HEK293 (cell line): Measurements from ENCODE around the gene TUBB2B.

Experiments
- CTCF ChIA-PET: fragments of 350-600 bp; formaldehyde crosslinking; extraction: SDS; loops from one replicate; lab custom pipeline; 2021; ENCODE audit warnings: antibody characterized with exemption; lab: Yijun Ruan, JAX
- POLR2A ChIA-PET: fragments of 300-600 bp; formaldehyde crosslinking; extraction: SDS; loops from one replicate; lab custom pipeline; 2020; ENCODE audit warnings: antibody characterized with exemption, inconsistent platforms; lab: Yijun Ruan, JAX
- H3K27ac ChIP-seq: fragments of 200-500 bp; sonication (Bioruptor generic); 2 replicates; pipeline ENCODE4 v1.5.1; 2014; ENCODE audit warnings: low read depth, low read length, control low read depth, inconsistent platforms; ENCODE audit errors: extremely low read depth
- H3K36me3 ChIP-seq, 2 experiments: fragments of 200-500 bp in 1 of 2; sonication (Bioruptor generic) in 1 of 2; 1 replicate in 1 of 2; 2 replicates in 1 of 2; pipeline ENCODE4 v1.5.1; 2014 to 2017; ENCODE audit warnings: inconsistent platforms in 2 of 2, low read length in 2 of 2; ENCODE audit not compliant: control insufficient read depth in 2 of 2, insufficient read depth in 1 of 2
- H3K4me1 ChIP-seq: fragments of 200-500 bp; sonication (Bioruptor generic); 2 replicates; pipeline ENCODE4 v1.5.1; 2014; ENCODE audit warnings: mild to moderate bottlenecking, low read length, inconsistent platforms; ENCODE audit not compliant: control insufficient read depth, insufficient read depth
- H3K4me3 ChIP-seq: 2 replicates; pipeline ENCODE4 v1.5.1; 2011; ENCODE audit warnings: low read depth, mild to moderate bottlenecking, control low read depth, low read length, moderate library complexity
- H3K9me3 ChIP-seq: fragments of 200-500 bp; sonication (Bioruptor generic); 2 replicates; pipeline ENCODE4 v1.5.1; 2014; ENCODE audit warnings: low read depth, low read length, inconsistent platforms; ENCODE audit not compliant: control insufficient read depth, insufficient read depth
- GLI2 ChIP-seq: fragments of 450-650 bp; formaldehyde crosslinking; IDR thresholded peaks from 2 replicates; pipeline ENCODE4; 2017; ENCODE audit warnings: missing biosample characterization, missing genetic modification characterization, low read depth, borderline replicate concordance
- HOXD13 ChIP-seq: sonication (generic); formaldehyde crosslinking; IDR thresholded peaks from 2 replicates; pipeline ENCODE4 v1.8.0; 2022; ENCODE audit warnings: missing genetic modification reagents, borderline replicate concordance
- REPIN1 ChIP-seq: fragments of 450-650 bp; formaldehyde crosslinking; IDR thresholded peaks from 2 replicates; pipeline ENCODE4 v1.5.1; 2017; ENCODE audit warnings: missing biosample characterization, missing genetic modification characterization, low read depth
- ZBTB49 ChIP-seq: fragments of 450-650 bp; formaldehyde crosslinking; IDR thresholded peaks from 2 replicates; pipeline ENCODE4 v1.5.1; 2016; ENCODE audit warnings: missing biosample characterization, missing genetic modification characterization, low read depth
- ZFP3 ChIP-seq: fragments of 450-650 bp; formaldehyde crosslinking; IDR thresholded peaks from 2 replicates; pipeline ENCODE4 v1.5.1; 2016; ENCODE audit warnings: low read depth, missing biosample characterization, missing genetic modification characterization
- ZNF311 ChIP-seq: fragments of 450-650 bp; formaldehyde crosslinking; IDR thresholded peaks from 2 replicates; pipeline ENCODE4 v1.5.1; 2017; ENCODE audit warnings: missing biosample characterization, missing genetic modification characterization, borderline replicate concordance
- ZNF324 ChIP-seq: fragments of 450-650 bp; formaldehyde crosslinking; IDR thresholded peaks from 2 replicates; pipeline ENCODE4 v1.5.1; 2016; ENCODE audit warnings: missing biosample characterization, missing genetic modification characterization
- ZNF350 ChIP-seq: fragments of 450-650 bp; formaldehyde crosslinking; IDR thresholded peaks from 2 replicates; pipeline ENCODE4 v1.5.0; 2017; ENCODE audit warnings: missing biosample characterization, mild to moderate bottlenecking, missing genetic modification characterization
- ZNF530 ChIP-seq: fragments of 450-650 bp; formaldehyde crosslinking; IDR thresholded peaks from 2 replicates; pipeline ENCODE4 v1.5.1; 2016; ENCODE audit warnings: low read depth, missing biosample characterization, missing genetic modification characterization
- ZNF544 ChIP-seq: fragments of 450-650 bp; formaldehyde crosslinking; IDR thresholded peaks from 2 replicates; pipeline ENCODE4 v1.5.0; 2017; ENCODE audit warnings: missing biosample characterization, missing genetic modification characterization
- ZNF600 ChIP-seq: fragments of 450-650 bp; formaldehyde crosslinking; IDR thresholded peaks from 2 replicates; pipeline ENCODE4 v1.5.1; 2016; ENCODE audit warnings: missing biosample characterization, missing genetic modification characterization
- ZNF707 ChIP-seq: fragments of 450-650 bp; formaldehyde crosslinking; IDR thresholded peaks from 2 replicates; pipeline ENCODE4 v1.5.1; 2016; ENCODE audit warnings: missing biosample characterization, missing genetic modification characterization
- TF ChIP-seq, protein P1 (sequence below): fragments of 450-650 bp; formaldehyde crosslinking; IDR thresholded peaks from 2 replicates; pipeline ENCODE4 v1.5.1; 2017; ENCODE audit warnings: missing biosample characterization, missing genetic modification characterization
- TF ChIP-seq, protein P2 (sequence below): fragments of 450-650 bp; formaldehyde crosslinking; IDR thresholded peaks from 2 replicates; pipeline ENCODE4 v1.5.1; 2016; ENCODE audit warnings: missing biosample characterization, missing genetic modification characterization

The TUBB2B gene

GRCh38 chr6:3186974-3187382, 40.5 kb downstream of the TUBB2B start:
- Histone ChIP-seq H3K36me3 (no peaks in the 10 kb centered on the region), H3K4me1 (no peaks in the 10 kb centered on the region), H3K4me3 (no peak overlapping the region)
- CTCF ChIA-PET, result interaction anchor here (0.5 to 0.6 kb wide), 2 partner anchors 152 to 177 kb away, joined by 3 read pairs; no protein-coding TSS in a partner anchor
- TF ChIP-seq ZNF530 (tag by site-specific recombination), result no peak
- TF ChIP-seq ZNF600 (tag by site-specific recombination), result no peak
- TF ChIP-seq ZNF350 (tag by site-specific recombination), result no peak
- TF ChIP-seq, protein P1, sequence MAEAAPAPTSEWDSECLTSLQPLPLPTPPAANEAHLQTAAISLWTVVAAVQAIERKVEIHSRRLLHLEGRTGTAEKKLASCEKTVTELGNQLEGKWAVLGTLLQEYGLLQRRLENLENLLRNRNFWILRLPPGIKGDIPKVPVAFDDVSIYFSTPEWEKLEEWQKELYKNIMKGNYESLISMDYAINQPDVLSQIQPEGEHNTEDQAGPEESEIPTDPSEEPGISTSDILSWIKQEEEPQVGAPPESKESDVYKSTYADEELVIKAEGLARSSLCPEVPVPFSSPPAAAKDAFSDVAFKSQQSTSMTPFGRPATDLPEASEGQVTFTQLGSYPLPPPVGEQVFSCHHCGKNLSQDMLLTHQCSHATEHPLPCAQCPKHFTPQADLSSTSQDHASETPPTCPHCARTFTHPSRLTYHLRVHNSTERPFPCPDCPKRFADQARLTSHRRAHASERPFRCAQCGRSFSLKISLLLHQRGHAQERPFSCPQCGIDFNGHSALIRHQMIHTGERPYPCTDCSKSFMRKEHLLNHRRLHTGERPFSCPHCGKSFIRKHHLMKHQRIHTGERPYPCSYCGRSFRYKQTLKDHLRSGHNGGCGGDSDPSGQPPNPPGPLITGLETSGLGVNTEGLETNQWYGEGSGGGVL (tag by site-specific recombination), result no peak
- TF ChIP-seq ZNF707 (tag by site-specific recombination), result no peak
- TF ChIP-seq REPIN1 (tag by site-specific recombination), result no peak
- no peak for TF ChIP-seq GLI2 (tag by site-specific recombination)
- TF ChIP-seq ZBTB49 (tag by site-specific recombination), result no peak
- TF ChIP-seq ZNF311 (tag by site-specific recombination), result no peak
- TF ChIP-seq ZFP3 (tag by site-specific recombination), result no peak
- TF ChIP-seq, all 188 proteins: peak for 0
- Histone ChIP-seq H3K27ac (no peak overlapping the region), H3K9me3 (no peaks in the 10 kb centered on the region)
- POLR2A ChIA-PET, result interaction anchor here (0.8 to 0.9 kb wide), 2 partner anchors 25 to 40 kb away, joined by 3 to 5 read pairs; no protein-coding TSS in a partner anchor

DNA sequence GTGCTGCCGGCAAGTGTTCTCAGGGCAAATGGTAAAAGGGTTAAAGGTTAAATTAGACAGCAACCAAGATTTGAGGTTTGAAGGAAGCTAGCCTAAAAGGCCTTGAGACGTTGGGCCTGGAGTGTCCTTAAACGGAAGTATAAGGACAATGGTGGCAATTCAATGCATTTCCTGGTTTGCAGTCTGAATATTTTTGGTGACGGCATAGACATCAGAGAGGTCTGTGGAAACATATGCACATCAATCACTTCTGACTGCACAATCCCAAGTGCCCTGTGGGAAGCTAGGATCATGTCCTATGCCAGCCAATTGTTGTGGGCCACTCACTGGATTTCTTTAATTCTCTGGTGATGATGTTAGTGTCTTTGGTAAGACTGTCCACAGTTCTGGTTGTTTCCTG, 44.4 kb downstream of the TUBB2B start:
- Histone ChIP-seq H3K9me3 (no peaks in the 10 kb centered on the region), H3K4me1 (no peaks in the 10 kb centered on the region), H3K36me3 (no peaks in the 10 kb centered on the region)
- CTCF ChIA-PET, result interaction anchor here (1.2 kb wide), 1 partner anchor 26 kb away, joined by 3 read pairs; no protein-coding TSS in a partner anchor
- POLR2A ChIA-PET, result interaction anchor here (1.3 kb wide), 1 partner anchor 25 kb away, joined by 3 read pairs; the partner anchor contains the start of gene TUBB2A
- TF ChIP-seq, protein P2, sequence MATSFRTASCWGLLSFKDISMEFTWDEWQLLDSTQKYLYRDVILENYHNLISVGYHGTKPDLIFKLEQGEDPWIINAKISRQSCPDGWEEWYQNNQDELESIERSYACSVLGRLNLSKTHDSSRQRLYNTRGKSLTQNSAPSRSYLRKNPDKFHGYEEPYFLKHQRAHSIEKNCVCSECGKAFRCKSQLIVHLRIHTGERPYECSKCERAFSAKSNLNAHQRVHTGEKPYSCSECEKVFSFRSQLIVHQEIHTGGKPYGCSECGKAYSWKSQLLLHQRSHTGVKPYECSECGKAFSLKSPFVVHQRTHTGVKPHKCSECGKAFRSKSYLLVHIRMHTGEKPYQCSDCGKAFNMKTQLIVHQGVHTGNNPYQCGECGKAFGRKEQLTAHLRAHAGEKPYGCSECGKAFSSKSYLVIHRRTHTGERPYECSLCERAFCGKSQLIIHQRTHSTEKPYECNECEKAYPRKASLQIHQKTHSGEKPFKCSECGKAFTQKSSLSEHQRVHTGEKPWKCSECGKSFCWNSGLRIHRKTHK (tag by site-specific recombination), result peak; percentile 49; the same call in 1 of the 2 replicates
- no peak for TF ChIP-seq HOXD13 (CRISPR knock-in tag)
- TF ChIP-seq, all 188 proteins: peak for 1
- Histone ChIP-seq H3K27ac (no peak overlapping the region), H3K4me3 (no peak overlapping the region)

GRCh38 chr6:3181105-3181504, 46.3 kb downstream of the TUBB2B start:
- ChIA-PET POLR2A (no interaction called here), CTCF (interaction anchor here (0.8 kb wide), 1 partner anchor 15 kb away, joined by 3 read pairs; no protein-coding TSS in a partner anchor)
- no peaks in the 10 kb centered on the region for H3K36me3 ChIP-seq
- no peak overlapping the region for H3K4me3 ChIP-seq
- no peak overlapping the region for H3K27ac ChIP-seq
- TF ChIP-seq ZNF324 (tag by site-specific recombination) (no peak), ZNF544 (no peak)
- H3K4me1 ChIP-seq, result peaks cover under 1% of the 10 kb centered on the region; the same call in 1 of the 2 replicates
- H3K9me3 ChIP-seq, result no peaks in the 10 kb centered on the region
